Neural cell (in vitro differentiated cells): ENCODE results near the gene ZNF879. TPM values are rescaled to one million over a fixed set of nuclear protein-coding genes. Genes with fewer than 3 reads are reported as not detected.

Experiments used
- H2AFZ ChIP-seq: fragments of 200-600, 300-800 bp; sonication (generic), shearing (Covaris generic); 2 replicates; pipeline ENCODE4 v1.6.0; 2014; ENCODE audit warnings: low read depth, mild to moderate bottlenecking, antibody characterized with exemption, low read length, moderate library complexity
- H3F3A ChIP-seq: fragments of 200-600 bp; shearing (Covaris generic); 2 replicates; pipeline ENCODE4 v1.6.1; 2016; ENCODE audit warnings: mild to moderate bottlenecking, moderate library complexity, mixed read lengths, antibody characterized with exemption, low read length; ENCODE audit not compliant: insufficient read depth, poor library complexity, severe bottlenecking
- H3K27ac ChIP-seq: fragments of 200-600, 300-800 bp; sonication (generic), shearing (Covaris generic); 2 replicates; pipeline ENCODE4 v1.5.1; 2014; ENCODE audit warnings: mild to moderate bottlenecking, low read length, moderate library complexity
- H3K27me3 ChIP-seq: fragments of 300-800, 200-600 bp; sonication (generic), shearing (Covaris generic); 2 replicates; pipeline ENCODE4 v1.6.0; 2014; ENCODE audit warnings: mild to moderate bottlenecking, low read depth, low read length, moderate library complexity; ENCODE audit not compliant: insufficient read depth
- H3K36me3 ChIP-seq: fragments of 300-800, 200-600 bp; sonication (generic), shearing (Covaris generic); 2 replicates; pipeline ENCODE4 v1.5.1; 2014; ENCODE audit warnings: mild to moderate bottlenecking, antibody characterized with exemption, low read length, moderate library complexity; ENCODE audit not compliant: insufficient read depth
- H3K4me2 ChIP-seq: fragments of 300-800, 200-600 bp; sonication (generic), shearing (Covaris generic); 2 replicates; pipeline ENCODE4 v1.6.0; 2014; ENCODE audit warnings: mild to moderate bottlenecking, low read length
- H3K4me3 ChIP-seq: fragments of 300-800, 200-600 bp; sonication (generic), shearing (Covaris generic); 2 replicates; pipeline ENCODE4 v1.5.1; 2014; ENCODE audit warnings: mild to moderate bottlenecking, low read length, moderate library complexity
- H3K79me2 ChIP-seq: fragments of 200-600 bp; shearing (Covaris generic); replicated peaks from 2 replicates; pipeline ENCODE4 v1.6.0; 2014; ENCODE audit warnings: mild to moderate bottlenecking, low read length, moderate library complexity; ENCODE audit not compliant: insufficient read depth
- H3K9ac ChIP-seq: fragments of 300-800, 200-600 bp; sonication (generic), shearing (Covaris generic); 2 replicates; pipeline ENCODE4 v1.6.1; 2016; ENCODE audit warnings: mild to moderate bottlenecking, low read length, mixed read lengths
- H3K9me2 ChIP-seq: fragments of 200-600 bp; shearing (Covaris generic); 2 replicates; pipeline ENCODE4 v1.6.1; 2016; ENCODE audit warnings: mild to moderate bottlenecking, low read length, mixed read lengths; ENCODE audit not compliant: insufficient read depth
- H3K9me3 ChIP-seq: fragments of 200-600, 300-800 bp; sonication (generic), shearing (Covaris generic); 2 replicates; pipeline ENCODE4 v1.6.1; 2016; ENCODE audit warnings: mild to moderate bottlenecking, mixed run types, low read length, moderate library complexity, mixed read lengths
- H4K20me1 ChIP-seq: fragments of 200-600 bp; shearing (Covaris generic); 2 replicates; pipeline ENCODE4 v1.6.1; 2016; ENCODE audit warnings: mild to moderate bottlenecking, mixed run types; ENCODE audit not compliant: insufficient read depth
- EP300 ChIP-seq: fragments of 450-650 bp; conservative IDR thresholded peaks from 2 replicates; pipeline ENCODE4 v1.6.1; 2014; ENCODE audit warnings: antibody characterized with exemption, mild to moderate bottlenecking, moderate library complexity; ENCODE audit not compliant: poor library complexity, severe bottlenecking
- MXI1 ChIP-seq: fragments of 450-650 bp; conservative IDR thresholded peaks from 2 replicates; pipeline ENCODE4 v1.6.1; 2014; ENCODE audit warnings: antibody characterized with exemption, mild to moderate bottlenecking; ENCODE audit not compliant: poor library complexity, severe bottlenecking
- RAD21 ChIP-seq: fragments of 450-650 bp; conservative IDR thresholded peaks from 2 replicates; pipeline ENCODE4 v1.6.1; 2014; ENCODE audit warnings: antibody characterized with exemption, mild to moderate bottlenecking, moderate library complexity
- TAF1 ChIP-seq: IDR thresholded peaks from 2 replicates; pipeline ENCODE4 v1.6.1; 2012; ENCODE audit warnings: low read depth
- polyA plus RNA-seq: library from polyadenylated mRNA; depleted of rRNA; stranded (reverse); fragments of >200 nt; gene quantifications from 2 replicates; pipeline ENCODE4 v1.2.3, GENCODE V29; 2014
- TF ChIP-seq, protein P1 (sequence below): IDR thresholded peaks from 2 replicates; pipeline ENCODE4 v1.6.1; 2012; ENCODE audit warnings: borderline replicate concordance

ZNF879 gene
- polyA plus RNA-seq, 1 donor from 2014 or later = 18.7 TPM

- no peak for TF ChIP-seq MXI1
- Histone ChIP-seq H3K27me3 (peaks cover 41% of the 10 kb centered on the region), H3F3A (no peaks in the 10 kb centered on the region), H3K9me2 (no peaks in the 10 kb centered on the region), H3K9ac (no peak overlapping the region), H3K9me3 (no peaks in the 10 kb centered on the region), H4K20me1 (no peaks in the 10 kb centered on the region), H3K4me2 (no peak overlapping the region), H2AFZ (no peak overlapping the region), H3K36me3 (no peaks in the 10 kb centered on the region), H3K4me3 (peak overlapping the region; percentile 48), H3K27ac (no peak overlapping the region), H3K79me2 (no peaks in the 10 kb centered on the region)
Measured at GRCh38 chr5:178993955-178994579, 29.5 kb upstream of the ZNF879 start.

GRCh38 chr5:178994580-178995340, 28.8 kb upstream of the ZNF879 start, which contains the start of gene GRM6:
Gene GRM6, minus strand, starts transcription at chr5:178995320. Its CDS starts 376 bp downstream, at chr5:178994944.
- H2AFZ ChIP-seq = no peak within 1 kb of the TSS
- TF ChIP-seq MXI1 = no peak
- TF ChIP-seq TAF1 = no peak
- no peak for TF ChIP-seq EP300
- TF ChIP-seq RAD21 = no peak
- TF ChIP-seq, protein P1, sequence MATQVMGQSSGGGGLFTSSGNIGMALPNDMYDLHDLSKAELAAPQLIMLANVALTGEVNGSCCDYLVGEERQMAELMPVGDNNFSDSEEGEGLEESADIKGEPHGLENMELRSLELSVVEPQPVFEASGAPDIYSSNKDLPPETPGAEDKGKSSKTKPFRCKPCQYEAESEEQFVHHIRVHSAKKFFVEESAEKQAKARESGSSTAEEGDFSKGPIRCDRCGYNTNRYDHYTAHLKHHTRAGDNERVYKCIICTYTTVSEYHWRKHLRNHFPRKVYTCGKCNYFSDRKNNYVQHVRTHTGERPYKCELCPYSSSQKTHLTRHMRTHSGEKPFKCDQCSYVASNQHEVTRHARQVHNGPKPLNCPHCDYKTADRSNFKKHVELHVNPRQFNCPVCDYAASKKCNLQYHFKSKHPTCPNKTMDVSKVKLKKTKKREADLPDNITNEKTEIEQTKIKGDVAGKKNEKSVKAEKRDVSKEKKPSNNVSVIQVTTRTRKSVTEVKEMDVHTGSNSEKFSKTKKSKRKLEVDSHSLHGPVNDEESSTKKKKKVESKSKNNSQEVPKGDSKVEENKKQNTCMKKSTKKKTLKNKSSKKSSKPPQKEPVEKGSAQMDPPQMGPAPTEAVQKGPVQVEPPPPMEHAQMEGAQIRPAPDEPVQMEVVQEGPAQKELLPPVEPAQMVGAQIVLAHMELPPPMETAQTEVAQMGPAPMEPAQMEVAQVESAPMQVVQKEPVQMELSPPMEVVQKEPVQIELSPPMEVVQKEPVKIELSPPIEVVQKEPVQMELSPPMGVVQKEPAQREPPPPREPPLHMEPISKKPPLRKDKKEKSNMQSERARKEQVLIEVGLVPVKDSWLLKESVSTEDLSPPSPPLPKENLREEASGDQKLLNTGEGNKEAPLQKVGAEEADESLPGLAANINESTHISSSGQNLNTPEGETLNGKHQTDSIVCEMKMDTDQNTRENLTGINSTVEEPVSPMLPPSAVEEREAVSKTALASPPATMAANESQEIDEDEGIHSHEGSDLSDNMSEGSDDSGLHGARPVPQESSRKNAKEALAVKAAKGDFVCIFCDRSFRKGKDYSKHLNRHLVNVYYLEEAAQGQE = no peak
- H4K20me1 ChIP-seq = no peaks in the 10 kb centered on the region
- H3K27me3 ChIP-seq = peaks cover 41% of the 10 kb centered on the region
- no peaks in the 10 kb centered on the region for H3K9me2 ChIP-seq
- peak within 1 kb of the TSS; percentile 57 for H3K4me3 ChIP-seq
- H3K9ac ChIP-seq = no peak within 1 kb of the TSS
- H3K36me3 ChIP-seq = no peaks in the 10 kb centered on the region
- H3F3A ChIP-seq = no peaks in the 10 kb centered on the region
- H3K4me2 ChIP-seq = no peak within 1 kb of the TSS
- H3K9me3 ChIP-seq = no peaks in the 10 kb centered on the region
- H3K79me2 ChIP-seq = no peaks in the 10 kb centered on the region
- H3K27ac ChIP-seq = no peak within 1 kb of the TSS

- no peaks in the 10 kb centered on the region for H3K36me3 ChIP-seq
- no peak overlapping the region for H2AFZ ChIP-seq
- no peaks in the 10 kb centered on the region for H3F3A ChIP-seq
- no peak overlapping the region for H3K27ac ChIP-seq
- peaks cover 41% of the 10 kb centered on the region for H3K27me3 ChIP-seq
- no peaks in the 10 kb centered on the region for H4K20me1 ChIP-seq
- H3K4me3 ChIP-seq = peak overlapping the region; percentile 57
- H3K9me3 ChIP-seq = no peaks in the 10 kb centered on the region
- H3K9me2 ChIP-seq = no peaks in the 10 kb centered on the region
- no peak overlapping the region for H3K9ac ChIP-seq
- no peak overlapping the region for H3K4me2 ChIP-seq
- H3K79me2 ChIP-seq = no peaks in the 10 kb centered on the region
- TF ChIP-seq MXI1 (no peak), EP300 (no peak)
- TF ChIP-seq, protein P1 = no peak
Measured at GRCh38 chr5:178995341-178995690, 28.3 kb upstream of the ZNF879 start.
